ENCODE data around the gene MTERF4.

The MTERF4 gene

GRCh38 chr2:241138471-241138870, 36.4 kb upstream of the MTERF4 start:
- Mint-ChIP-seq H3K4me1 (peaks cover 11% of the 10 kb centered on the region), H3K36me3 (peaks cover 20% of the 10 kb centered on the region), H3K4me3 (no peak overlapping the region), H3K27ac (no peak overlapping the region), H3K9me3 (no peaks in the 10 kb centered on the region)
- no peak for DNase-seq (ENCODE audit: low spot score in 2 of 2)
- no peak for ATAC-seq

GRCh38 chr2:241137276-241138190, 35.4 kb upstream of the MTERF4 start:
- Mint-ChIP-seq H3K4me1 (peaks cover 11% of the 10 kb centered on the region), H3K27ac (no peak overlapping the region), H3K4me3 (no peak overlapping the region), H3K9me3 (no peaks in the 10 kb centered on the region), H3K36me3 (peaks cover 18% of the 10 kb centered on the region)
- no peak for ATAC-seq
- no peak for DNase-seq (ENCODE audit: low spot score in 2 of 2)

- Mint-ChIP-seq H3K4me1 (peaks cover 5% of the 10 kb centered on the region), H3K9me3 (no peaks in the 10 kb centered on the region), H3K27ac (no peak overlapping the region), H3K36me3 (peaks cover 26% of the 10 kb centered on the region), H3K4me3 (no peak overlapping the region)
- no peak for ATAC-seq
- DNase-seq (ENCODE audit: low spot score in 2 of 2) = no peak
Measured at GRCh38 chr2:241136661-241137260, 34.7 kb upstream of the MTERF4 start.

GRCh38 chr2:241136191-241136590, 34.1 kb upstream of the MTERF4 start:
- ATAC-seq (no peak), DNase-seq (ENCODE audit: low spot score in 2 of 2) (no peak)
- Mint-ChIP-seq H3K4me3 (no peak overlapping the region), H3K27ac (no peak overlapping the region), H3K9me3 (no peaks in the 10 kb centered on the region), H3K4me1 (no peaks in the 10 kb centered on the region), H3K36me3 (peaks cover 28% of the 10 kb centered on the region)

- Mint-ChIP-seq H3K9me3 (no peaks in the 10 kb centered on the region), H3K27ac (no peak overlapping the region)
Measured at GRCh38 chr2:241135737-241136136, 33.6 kb upstream of the MTERF4 start.

GRCh38 chr2:241134711-241135110, 32.6 kb upstream of the MTERF4 start:
- Mint-ChIP-seq H3K4me1 (peaks cover 4% of the 10 kb centered on the region), H3K9me3 (no peaks in the 10 kb centered on the region), H3K4me3 (no peak overlapping the region), H3K36me3 (peaks cover 38% of the 10 kb centered on the region), H3K27ac (no peak overlapping the region)
- ATAC-seq (no peak), DNase-seq (ENCODE audit: low spot score in 2 of 2) (no peak)

More at GRCh38 chr2:241135737-241136136, 33.6 kb upstream of the MTERF4 start:
- ATAC-seq = no peak
- Mint-ChIP-seq H3K4me3 (no peak overlapping the region), H3K4me1 (peaks cover 2% of the 10 kb centered on the region), H3K36me3 (peaks cover 33% of the 10 kb centered on the region)
- DNase-seq (ENCODE audit: low spot score in 2 of 2) = no peak

GRCh38 chr2:241133436-241133820, 31.3 kb upstream of the MTERF4 start:
- peaks cover 15% of the 10 kb centered on the region for H3K4me1 Mint-ChIP-seq
- H3K36me3 Mint-ChIP-seq = peaks cover 37% of the 10 kb centered on the region
- DNase-seq (ENCODE audit: low spot score in 2 of 2) (no peak), ATAC-seq (no peak)
- no peaks in the 10 kb centered on the region for H3K9me3 Mint-ChIP-seq
- H3K27ac Mint-ChIP-seq = peak overlapping the region; percentile 62
- H3K4me3 Mint-ChIP-seq = no peak overlapping the region

- ATAC-seq = no peak
- Mint-ChIP-seq H3K4me3 (no peak overlapping the region), H3K27ac (peak overlapping the region; percentile 62), H3K9me3 (no peaks in the 10 kb centered on the region), H3K4me1 (peaks cover 22% of the 10 kb centered on the region), H3K36me3 (peaks cover 42% of the 10 kb centered on the region)
- DNase-seq (ENCODE audit: low spot score in 2 of 2) = no peak
Measured at GRCh38 chr2:241132538-241133435, 30.7 kb upstream of the MTERF4 start.

- Mint-ChIP-seq H3K4me1 (peaks cover 32% of the 10 kb centered on the region), H3K36me3 (peaks cover 45% of the 10 kb centered on the region), H3K4me3 (no peak overlapping the region), H3K27ac (no peak overlapping the region), H3K9me3 (no peaks in the 10 kb centered on the region)
- no peak for DNase-seq (ENCODE audit: low spot score in 2 of 2)
- ATAC-seq = no peak
Measured at GRCh38 chr2:241131531-241131930, 29.4 kb upstream of the MTERF4 start.

- Mint-ChIP-seq H3K27ac (no peak overlapping the region), H3K9me3 (no peaks in the 10 kb centered on the region), H3K4me1 (peaks cover 32% of the 10 kb centered on the region), H3K36me3 (peaks cover 49% of the 10 kb centered on the region), H3K4me3 (no peak overlapping the region)
- ATAC-seq (no peak), DNase-seq (ENCODE audit: low spot score in 2 of 2) (no peak)
Measured at GRCh38 chr2:241130316-241130715, 28.2 kb upstream of the MTERF4 start.

- H3K9me3 Mint-ChIP-seq = no peaks in the 10 kb centered on the region
- peak overlapping the region; percentile 26 for H3K4me3 Mint-ChIP-seq
- peaks cover 32% of the 10 kb centered on the region for H3K4me1 Mint-ChIP-seq
- H3K36me3 Mint-ChIP-seq = peaks cover 51% of the 10 kb centered on the region
- DNase-seq (ENCODE audit: low spot score in 2 of 2) = no peak
- peak overlapping the region; percentile 98 for H3K27ac Mint-ChIP-seq
- ATAC-seq = no peak
Measured at GRCh38 chr2:241129086-241129871, 27.2 kb upstream of the MTERF4 start.

GRCh38 chr2:241128266-241128665, 26.2 kb upstream of the MTERF4 start:
- Mint-ChIP-seq H3K4me1 (peaks cover 32% of the 10 kb centered on the region), H3K4me3 (peak overlapping the region; percentile 61), H3K36me3 (peaks cover 44% of the 10 kb centered on the region), H3K27ac (peak overlapping the region; percentile 98), H3K9me3 (no peaks in the 10 kb centered on the region)
- DNase-seq (ENCODE audit: low spot score in 2 of 2) = no peak
- ATAC-seq = peak; percentile 4

GRCh38 chr2:241126771-241127202, 24.7 kb upstream of the MTERF4 start:
- H3K27ac Mint-ChIP-seq = peak overlapping the region; percentile 98
- no peak overlapping the region for H3K4me3 Mint-ChIP-seq

GRCh38 chr2:241126201-241126611, 24.1 kb upstream of the MTERF4 start:
- no peaks in the 10 kb centered on the region for H3K9me3 Mint-ChIP-seq
- peaks cover 48% of the 10 kb centered on the region for H3K36me3 Mint-ChIP-seq
- H3K4me1 Mint-ChIP-seq = peaks cover 38% of the 10 kb centered on the region
- no peak for ATAC-seq
- DNase-seq (ENCODE audit: low spot score in 2 of 2) = no peak
- H3K27ac Mint-ChIP-seq = peak overlapping the region; percentile 37
- H3K4me3 Mint-ChIP-seq = no peak overlapping the region

More at GRCh38 chr2:241126771-241127202, 24.7 kb upstream of the MTERF4 start:
- H3K36me3 Mint-ChIP-seq = peaks cover 44% of the 10 kb centered on the region
- H3K4me1 Mint-ChIP-seq = peaks cover 32% of the 10 kb centered on the region
- ATAC-seq (no peak), DNase-seq (ENCODE audit: low spot score in 2 of 2) (no peak)
- no peaks in the 10 kb centered on the region for H3K9me3 Mint-ChIP-seq

Data from stimulated activated effector memory CD8-positive, alpha-beta T cell treated with anti-CD3 and anti-CD28 coated beads, Interleukin-12 subunit alpha, Interleukin-12 subunit beta, amount 100 ng/mL, for 72 hours (primary cell).